WTC11 (cell line): ENCODE results near the gene FAM111B. TPM values are rescaled to one million over a fixed set of nuclear protein-coding genes. Genes with fewer than 3 reads are reported as not detected.

Experiments used
- ATAC-seq: fragments of 200-7000 bp; cut with Tn5 transposase; 2 replicates; pipeline ENCODE4 v1.10.0; 2021; ENCODE audit warnings: mild to moderate bottlenecking, moderate library complexity
- CTCF ChIA-PET: fragments of 300-600 bp; sonication (Branson Sonifier 250); formaldehyde crosslinking; loops from one replicate; lab custom pipeline; 2021; ENCODE audit warnings: antibody characterized with exemption; lab: Charles Lee
- POLR2A ChIA-PET: fragments of 350-600 bp; sonication (Branson Sonifier 250); formaldehyde crosslinking; loops from one replicate; lab custom pipeline; 2021; ENCODE audit warnings: antibody characterized with exemption; lab: Charles Lee
- DNase-seq: peaks from one replicate; pipeline ENCODE4 v3.0.0; 2021; ENCODE audit warnings: low spot score
- H3K27ac Mint-ChIP-seq: 2 replicates; pipeline ENCODE4 v1.8.0; 2021; ENCODE audit warnings: mixed read lengths
- H3K27me3 Mint-ChIP-seq: 2 replicates; pipeline ENCODE4 v1.8.0; 2021; ENCODE audit warnings: low read depth, mild to moderate bottlenecking, moderate library complexity, mixed read lengths
- H3K36me3 Mint-ChIP-seq: 2 replicates; pipeline ENCODE4 v1.8.0; 2021; ENCODE audit warnings: mixed read lengths
- H3K4me1 Mint-ChIP-seq: 2 replicates; pipeline ENCODE4 v1.8.0; 2022; ENCODE audit warnings: mixed read lengths
- H3K4me3 Mint-ChIP-seq: 2 replicates; pipeline ENCODE4 v1.8.0; 2021; ENCODE audit warnings: mild to moderate bottlenecking, moderate library complexity, mixed read lengths
- H3K9me3 Mint-ChIP-seq: 2 replicates; pipeline ENCODE4 v1.8.0; 2021; ENCODE audit warnings: mixed read lengths
- KAT7 ChIP-seq: sonication (generic); formaldehyde crosslinking; IDR thresholded peaks from 2 replicates; pipeline ENCODE4 v1.8.1; 2023; ENCODE audit warnings: missing genetic modification reagents, mild to moderate bottlenecking, borderline replicate concordance
- NFATC4 ChIP-seq: fragments of 250-450 bp; sonication (Bioruptor Pico); IDR thresholded peaks from 2 replicates; pipeline ENCODE4 v1.9.0; 2021; ENCODE audit warnings: mild to moderate bottlenecking
- NR3C1 ChIP-seq: sonication (generic); formaldehyde crosslinking; conservative IDR thresholded peaks from 2 replicates; pipeline ENCODE4 v1.8.1; 2023; ENCODE audit warnings: low read depth, mild to moderate bottlenecking, missing genetic modification reagents
- TEAD1 ChIP-seq: sonication (generic); formaldehyde crosslinking; IDR thresholded peaks from 2 replicates; pipeline ENCODE4 v1.8.0; 2022; ENCODE audit warnings: mild to moderate bottlenecking, missing genetic modification reagents
- TEAD4 ChIP-seq: sonication (generic); formaldehyde crosslinking; IDR thresholded peaks from 2 replicates; pipeline ENCODE4 v1.8.0; 2022; ENCODE audit warnings: mild to moderate bottlenecking, missing genetic modification reagents
- ZNF121 ChIP-seq: sonication (generic); formaldehyde crosslinking; IDR thresholded peaks from 2 replicates; pipeline ENCODE4 v1.8.0; 2023; ENCODE audit warnings: missing genetic modification reagents
- ZNF232 ChIP-seq: sonication (generic); formaldehyde crosslinking; IDR thresholded peaks from 2 replicates; pipeline ENCODE4 v1.8.0; 2022; ENCODE audit warnings: mild to moderate bottlenecking, missing genetic modification reagents
- ZNF416 ChIP-seq: fragments of 250-450 bp; sonication (Bioruptor Pico); IDR thresholded peaks from 2 replicates; pipeline ENCODE4 v1.9.0; 2021; ENCODE audit warnings: mild to moderate bottlenecking, inconsistent platforms
- total RNA-seq: library from RNA; stranded (reverse); gene quantifications from 3 replicates; pipeline ENCODE4 v1.2.3, GENCODE V29; 2021
- TF ChIP-seq, protein P1 (sequence below): fragments of 200-600 bp; IDR thresholded peaks from 2 replicates; pipeline ENCODE4 v1.8.0; 2022; ENCODE audit warnings: antibody characterized with exemption
- TF ChIP-seq, protein P2 (sequence below): sonication (generic); formaldehyde crosslinking; conservative IDR thresholded peaks from 2 replicates; pipeline ENCODE4 v1.8.1; 2023; ENCODE audit warnings: mild to moderate bottlenecking, low read depth, missing genetic modification reagents, moderate library complexity
- TF ChIP-seq, protein P3 (sequence below): sonication (generic); formaldehyde crosslinking; IDR thresholded peaks from 2 replicates; pipeline ENCODE4 v1.8.0; 2022; ENCODE audit warnings: mild to moderate bottlenecking, missing genetic modification reagents
- TF ChIP-seq, protein P4 (sequence below): sonication (generic); formaldehyde crosslinking; IDR thresholded peaks from 2 replicates; pipeline ENCODE4 v1.8.1; 2023; ENCODE audit warnings: mild to moderate bottlenecking, moderate library complexity, missing genetic modification reagents
- TF ChIP-seq, protein P5 (sequence below): sonication (generic); formaldehyde crosslinking; IDR thresholded peaks from 2 replicates; pipeline ENCODE4 v1.8.0; 2022; ENCODE audit warnings: missing genetic modification reagents

Gene FAM111B
- total RNA-seq, 1 experiment from 2014 or later: 25.5 TPM

DNA sequence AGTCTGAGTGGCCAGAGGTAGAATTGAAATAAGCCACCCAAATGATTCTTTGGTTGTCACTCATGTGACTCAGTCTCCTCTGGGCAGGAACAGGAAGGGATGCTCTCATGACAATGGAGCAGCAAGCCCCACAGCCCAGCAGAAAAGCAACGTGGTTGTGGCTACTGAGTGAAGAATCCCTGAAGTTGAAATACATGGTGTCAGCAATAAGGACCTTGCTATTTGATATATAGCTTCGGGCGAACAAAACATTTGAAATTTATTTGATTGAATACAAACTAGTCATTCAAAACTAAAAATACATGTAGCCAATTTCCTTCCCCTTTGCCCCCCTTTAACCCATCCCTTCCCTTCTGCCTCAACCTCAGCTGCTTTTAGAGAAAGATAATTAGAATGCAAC lies 50.4 kb downstream of the FAM111B start (continued):
- TF ChIP-seq, protein P1, sequence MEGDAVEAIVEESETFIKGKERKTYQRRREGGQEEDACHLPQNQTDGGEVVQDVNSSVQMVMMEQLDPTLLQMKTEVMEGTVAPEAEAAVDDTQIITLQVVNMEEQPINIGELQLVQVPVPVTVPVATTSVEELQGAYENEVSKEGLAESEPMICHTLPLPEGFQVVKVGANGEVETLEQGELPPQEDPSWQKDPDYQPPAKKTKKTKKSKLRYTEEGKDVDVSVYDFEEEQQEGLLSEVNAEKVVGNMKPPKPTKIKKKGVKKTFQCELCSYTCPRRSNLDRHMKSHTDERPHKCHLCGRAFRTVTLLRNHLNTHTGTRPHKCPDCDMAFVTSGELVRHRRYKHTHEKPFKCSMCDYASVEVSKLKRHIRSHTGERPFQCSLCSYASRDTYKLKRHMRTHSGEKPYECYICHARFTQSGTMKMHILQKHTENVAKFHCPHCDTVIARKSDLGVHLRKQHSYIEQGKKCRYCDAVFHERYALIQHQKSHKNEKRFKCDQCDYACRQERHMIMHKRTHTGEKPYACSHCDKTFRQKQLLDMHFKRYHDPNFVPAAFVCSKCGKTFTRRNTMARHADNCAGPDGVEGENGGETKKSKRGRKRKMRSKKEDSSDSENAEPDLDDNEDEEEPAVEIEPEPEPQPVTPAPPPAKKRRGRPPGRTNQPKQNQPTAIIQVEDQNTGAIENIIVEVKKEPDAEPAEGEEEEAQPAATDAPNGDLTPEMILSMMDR: no peak
- TF ChIP-seq NFATC4: no peak
- no peak for TF ChIP-seq TEAD4 (CRISPR knock-in tag)
- TF ChIP-seq ZNF232: no peak
- TF ChIP-seq, protein P2, sequence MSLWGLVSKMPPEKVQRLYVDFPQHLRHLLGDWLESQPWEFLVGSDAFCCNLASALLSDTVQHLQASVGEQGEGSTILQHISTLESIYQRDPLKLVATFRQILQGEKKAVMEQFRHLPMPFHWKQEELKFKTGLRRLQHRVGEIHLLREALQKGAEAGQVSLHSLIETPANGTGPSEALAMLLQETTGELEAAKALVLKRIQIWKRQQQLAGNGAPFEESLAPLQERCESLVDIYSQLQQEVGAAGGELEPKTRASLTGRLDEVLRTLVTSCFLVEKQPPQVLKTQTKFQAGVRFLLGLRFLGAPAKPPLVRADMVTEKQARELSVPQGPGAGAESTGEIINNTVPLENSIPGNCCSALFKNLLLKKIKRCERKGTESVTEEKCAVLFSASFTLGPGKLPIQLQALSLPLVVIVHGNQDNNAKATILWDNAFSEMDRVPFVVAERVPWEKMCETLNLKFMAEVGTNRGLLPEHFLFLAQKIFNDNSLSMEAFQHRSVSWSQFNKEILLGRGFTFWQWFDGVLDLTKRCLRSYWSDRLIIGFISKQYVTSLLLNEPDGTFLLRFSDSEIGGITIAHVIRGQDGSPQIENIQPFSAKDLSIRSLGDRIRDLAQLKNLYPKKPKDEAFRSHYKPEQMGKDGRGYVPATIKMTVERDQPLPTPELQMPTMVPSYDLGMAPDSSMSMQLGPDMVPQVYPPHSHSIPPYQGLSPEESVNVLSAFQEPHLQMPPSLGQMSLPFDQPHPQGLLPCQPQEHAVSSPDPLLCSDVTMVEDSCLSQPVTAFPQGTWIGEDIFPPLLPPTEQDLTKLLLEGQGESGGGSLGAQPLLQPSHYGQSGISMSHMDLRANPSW (CRISPR knock-in tag): no peak
- no peak for TF ChIP-seq TEAD1 (CRISPR knock-in tag)
- no peak for TF ChIP-seq KAT7 (CRISPR knock-in tag)

DNA sequence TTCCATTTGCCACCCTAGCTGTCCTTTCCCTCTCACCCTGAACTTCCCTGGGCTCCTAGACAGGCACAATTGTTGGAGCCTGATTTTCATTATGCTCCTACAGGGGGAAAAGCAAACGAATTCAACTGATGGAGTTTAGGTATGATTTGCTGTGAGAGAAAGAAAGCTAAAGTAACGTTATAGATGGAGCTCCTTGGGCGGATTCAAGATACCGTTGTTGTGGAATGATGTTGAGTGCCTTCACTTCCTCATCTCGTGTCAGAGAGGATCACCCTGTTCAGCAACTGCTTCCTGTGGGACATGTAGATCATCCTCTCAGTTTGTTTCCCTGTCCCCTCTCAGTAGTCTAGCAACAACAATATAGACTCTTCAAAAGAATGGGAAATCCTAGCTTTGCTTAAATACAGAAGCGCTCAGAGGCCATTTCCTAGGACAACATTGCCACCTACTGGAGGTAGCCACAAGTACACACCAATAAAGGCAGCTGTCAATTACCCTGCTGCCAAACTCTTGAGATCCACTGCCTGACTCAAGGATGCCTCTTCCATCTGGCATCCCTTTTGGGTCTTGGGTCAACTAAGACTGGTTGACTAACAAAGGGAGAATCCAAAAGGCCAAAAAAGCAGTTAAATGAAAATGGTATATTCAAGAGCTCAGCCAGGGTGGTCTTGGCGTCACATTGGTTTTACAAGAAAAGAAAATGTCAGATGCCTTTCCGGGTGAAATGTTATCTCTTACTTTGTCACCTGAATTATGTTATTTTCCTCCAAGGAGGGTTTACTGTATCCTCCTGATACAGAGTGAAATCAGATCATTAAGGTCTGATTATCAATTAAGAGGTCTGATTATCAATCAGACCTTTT lies 51.4 kb downstream of the FAM111B start:
- ATAC-seq (peak; percentile 96), DNase-seq (peak; percentile 54)
- H3K9me3 Mint-ChIP-seq: peaks cover 11% of the 10 kb centered on the region
- peaks cover 8% of the 10 kb centered on the region for H3K4me1 Mint-ChIP-seq
- no peaks in the 10 kb centered on the region for H3K27me3 Mint-ChIP-seq
- 0 out of 2 replicates have a peak, but pooled peaks cover 2% of the 10 kb centered on the region for H3K36me3 Mint-ChIP-seq
- TF ChIP-seq, protein P3, sequence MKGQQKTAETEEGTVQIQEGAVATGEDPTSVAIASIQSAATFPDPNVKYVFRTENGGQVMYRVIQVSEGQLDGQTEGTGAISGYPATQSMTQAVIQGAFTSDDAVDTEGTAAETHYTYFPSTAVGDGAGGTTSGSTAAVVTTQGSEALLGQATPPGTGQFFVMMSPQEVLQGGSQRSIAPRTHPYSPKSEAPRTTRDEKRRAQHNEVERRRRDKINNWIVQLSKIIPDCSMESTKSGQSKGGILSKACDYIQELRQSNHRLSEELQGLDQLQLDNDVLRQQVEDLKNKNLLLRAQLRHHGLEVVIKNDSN: no peak
- TF ChIP-seq NR3C1 (CRISPR knock-in tag): no peak
- TF ChIP-seq ZNF121 (CRISPR knock-in tag): no peak
- TF ChIP-seq, protein P4, sequence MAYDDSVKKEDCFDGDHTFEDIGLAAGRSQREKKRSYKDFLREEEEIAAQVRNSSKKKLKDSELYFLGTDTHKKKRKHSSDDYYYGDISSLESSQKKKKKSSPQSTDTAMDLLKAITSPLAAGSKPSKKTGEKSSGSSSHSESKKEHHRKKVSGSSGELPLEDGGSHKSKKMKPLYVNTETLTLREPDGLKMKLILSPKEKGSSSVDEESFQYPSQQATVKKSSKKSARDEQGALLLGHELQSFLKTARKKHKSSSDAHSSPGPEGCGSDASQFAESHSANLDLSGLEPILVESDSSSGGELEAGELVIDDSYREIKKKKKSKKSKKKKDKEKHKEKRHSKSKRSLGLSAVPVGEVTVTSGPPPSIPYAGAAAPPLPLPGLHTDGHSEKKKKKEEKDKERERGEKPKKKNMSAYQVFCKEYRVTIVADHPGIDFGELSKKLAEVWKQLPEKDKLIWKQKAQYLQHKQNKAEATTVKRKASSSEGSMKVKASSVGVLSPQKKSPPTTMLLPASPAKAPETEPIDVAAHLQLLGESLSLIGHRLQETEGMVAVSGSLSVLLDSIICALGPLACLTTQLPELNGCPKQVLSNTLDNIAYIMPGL: no peak
- no peak for TF ChIP-seq ZNF416 (CRISPR knock-in tag)
- TF ChIP-seq, protein P1: peak; percentile 54
- TF ChIP-seq, protein P5, sequence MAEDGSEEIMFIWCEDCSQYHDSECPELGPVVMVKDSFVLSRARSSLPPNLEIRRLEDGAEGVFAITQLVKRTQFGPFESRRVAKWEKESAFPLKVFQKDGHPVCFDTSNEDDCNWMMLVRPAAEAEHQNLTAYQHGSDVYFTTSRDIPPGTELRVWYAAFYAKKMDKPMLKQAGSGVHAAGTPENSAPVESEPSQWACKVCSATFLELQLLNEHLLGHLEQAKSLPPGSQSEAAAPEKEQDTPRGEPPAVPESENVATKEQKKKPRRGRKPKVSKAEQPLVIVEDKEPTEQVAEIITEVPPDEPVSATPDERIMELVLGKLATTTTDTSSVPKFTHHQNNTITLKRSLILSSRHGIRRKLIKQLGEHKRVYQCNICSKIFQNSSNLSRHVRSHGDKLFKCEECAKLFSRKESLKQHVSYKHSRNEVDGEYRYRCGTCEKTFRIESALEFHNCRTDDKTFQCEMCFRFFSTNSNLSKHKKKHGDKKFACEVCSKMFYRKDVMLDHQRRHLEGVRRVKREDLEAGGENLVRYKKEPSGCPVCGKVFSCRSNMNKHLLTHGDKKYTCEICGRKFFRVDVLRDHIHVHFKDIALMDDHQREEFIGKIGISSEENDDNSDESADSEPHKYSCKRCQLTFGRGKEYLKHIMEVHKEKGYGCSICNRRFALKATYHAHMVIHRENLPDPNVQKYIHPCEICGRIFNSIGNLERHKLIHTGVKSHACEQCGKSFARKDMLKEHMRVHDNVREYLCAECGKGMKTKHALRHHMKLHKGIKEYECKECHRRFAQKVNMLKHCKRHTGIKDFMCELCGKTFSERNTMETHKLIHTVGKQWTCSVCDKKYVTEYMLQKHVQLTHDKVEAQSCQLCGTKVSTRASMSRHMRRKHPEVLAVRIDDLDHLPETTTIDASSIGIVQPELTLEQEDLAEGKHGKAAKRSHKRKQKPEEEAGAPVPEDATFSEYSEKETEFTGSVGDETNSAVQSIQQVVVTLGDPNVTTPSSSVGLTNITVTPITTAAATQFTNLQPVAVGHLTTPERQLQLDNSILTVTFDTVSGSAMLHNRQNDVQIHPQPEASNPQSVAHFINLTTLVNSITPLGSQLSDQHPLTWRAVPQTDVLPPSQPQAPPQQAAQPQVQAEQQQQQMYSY: no peak
- CTCF ChIA-PET: interaction anchor here (0.7 to 3.7 kb wide), 63 partner anchors 8 to 634 kb away, joined by 3 to 64 read pairs (median 5); partner anchors contain the start of genes DTX4, FAM111A, FAM111B and GLYATL1B
- POLR2A ChIA-PET: interaction anchor here (0.6 to 1.1 kb wide), 7 partner anchors 13 to 1637 kb away, joined by 3 to 5 read pairs (median 4); partner anchors contain the start of gene DTX4
- H3K27ac Mint-ChIP-seq: no peak overlapping the region
- H3K4me3 Mint-ChIP-seq: no peak overlapping the region
